ENCODE measurements around the gene A1CF. TPM values are rescaled to one million over a fixed set of nuclear protein-coding genes. Genes with fewer than 3 reads are reported as not detected.
"Not testable (repeated sequence)": the region's sequence is repeated elsewhere in the genome, so short reads cannot be mapped to it uniquely, and the experiment has no call there.

Gene A1CF
- total RNA-seq, 1 donor from 2014 or later = not detected

- H3K9ac ChIP-seq (ENCODE audit: low read length); H3K36me3 Mint-ChIP-seq (ENCODE audit: low read depth, unreplicated experiment); FAIRE-seq; H4K20me1 ChIP-seq (ENCODE audit: insufficient read depth, low read length); H3K27me3 Mint-ChIP-seq (ENCODE audit: low read depth, unreplicated experiment); H3K4me3 Mint-ChIP-seq (ENCODE audit: unreplicated experiment); H3K9me3 ChIP-seq (ENCODE audit: insufficient read depth, low read depth, low read length); H3K79me2 ChIP-seq (ENCODE audit: insufficient read depth, low read length); H3K27ac ChIP-seq (ENCODE audit: low read depth, low read length); H3K4me1 Mint-ChIP-seq (ENCODE audit: low read depth, unreplicated experiment); H3K27ac Mint-ChIP-seq (ENCODE audit: unreplicated experiment); H3K9me3 Mint-ChIP-seq (ENCODE audit: unreplicated experiment); H3K4me1 ChIP-seq (ENCODE audit: insufficient read depth, low read length); H3K4me2 ChIP-seq (ENCODE audit: low read length); H3K4me3 ChIP-seq (ENCODE audit: insufficient read depth, low read depth, low read length); H3K36me3 ChIP-seq (ENCODE audit: insufficient read depth, low read length); H2AFZ ChIP-seq (ENCODE audit: low read depth, low read length); DNase-seq (ENCODE audit: low read depth); H3K27me3 ChIP-seq (ENCODE audit: insufficient read depth, low read length): not testable (repeated sequence)
Measured at GRCh38 chr10:50782017-50782416, 103.4 kb downstream of the A1CF start.

DNA sequence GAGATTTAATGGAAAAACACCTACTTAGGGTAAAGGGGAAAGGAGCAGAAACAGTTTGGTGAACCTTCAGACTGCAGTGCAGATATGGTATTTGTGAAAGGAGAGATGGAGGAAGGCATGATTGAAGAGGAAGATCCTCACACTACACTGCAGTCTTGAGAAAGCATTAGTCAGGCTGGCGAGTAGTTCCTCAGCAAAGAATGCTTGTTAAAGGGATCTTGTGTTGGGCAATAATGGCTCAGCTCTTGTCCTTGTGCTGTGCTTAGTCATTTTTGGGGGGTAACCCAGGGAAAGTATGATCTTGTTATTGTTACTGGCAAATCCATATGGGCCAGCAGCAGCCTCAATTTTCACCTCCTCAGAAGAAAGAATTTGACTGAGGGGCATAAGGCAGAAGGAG is 105.4 kb downstream of the A1CF start:
- H3K4me3 ChIP-seq (ENCODE audit: insufficient read depth, low read depth, low read length); H3K4me1 Mint-ChIP-seq (ENCODE audit: low read depth, unreplicated experiment); H3K9ac ChIP-seq (ENCODE audit: low read length); H3K9me3 Mint-ChIP-seq (ENCODE audit: unreplicated experiment); H3K27ac ChIP-seq (ENCODE audit: low read depth, low read length); H3K4me2 ChIP-seq (ENCODE audit: low read length); H3K27me3 Mint-ChIP-seq (ENCODE audit: low read depth, unreplicated experiment); H2AFZ ChIP-seq (ENCODE audit: low read depth, low read length); H3K4me3 Mint-ChIP-seq (ENCODE audit: unreplicated experiment); H3K9me3 ChIP-seq (ENCODE audit: insufficient read depth, low read depth, low read length); H3K36me3 Mint-ChIP-seq (ENCODE audit: low read depth, unreplicated experiment); H3K27me3 ChIP-seq (ENCODE audit: insufficient read depth, low read length); FAIRE-seq; DNase-seq (ENCODE audit: low read depth); H3K36me3 ChIP-seq (ENCODE audit: insufficient read depth, low read length); H4K20me1 ChIP-seq (ENCODE audit: insufficient read depth, low read length); H3K27ac Mint-ChIP-seq (ENCODE audit: unreplicated experiment); H3K4me1 ChIP-seq (ENCODE audit: insufficient read depth, low read length); H3K79me2 ChIP-seq (ENCODE audit: insufficient read depth, low read length): not testable (repeated sequence)

- H3K36me3 ChIP-seq (ENCODE audit: insufficient read depth, low read length); H3K4me3 ChIP-seq (ENCODE audit: insufficient read depth, low read depth, low read length); H3K9me3 ChIP-seq (ENCODE audit: insufficient read depth, low read depth, low read length); H3K4me3 Mint-ChIP-seq (ENCODE audit: unreplicated experiment); H4K20me1 ChIP-seq (ENCODE audit: insufficient read depth, low read length); H3K9ac ChIP-seq (ENCODE audit: low read length); H3K27ac ChIP-seq (ENCODE audit: low read depth, low read length); H3K27ac Mint-ChIP-seq (ENCODE audit: unreplicated experiment); H3K79me2 ChIP-seq (ENCODE audit: insufficient read depth, low read length); H3K4me2 ChIP-seq (ENCODE audit: low read length); H3K36me3 Mint-ChIP-seq (ENCODE audit: low read depth, unreplicated experiment); H3K4me1 ChIP-seq (ENCODE audit: insufficient read depth, low read length); H3K27me3 Mint-ChIP-seq (ENCODE audit: low read depth, unreplicated experiment); H3K9me3 Mint-ChIP-seq (ENCODE audit: unreplicated experiment); H2AFZ ChIP-seq (ENCODE audit: low read depth, low read length); H3K4me1 Mint-ChIP-seq (ENCODE audit: low read depth, unreplicated experiment); DNase-seq (ENCODE audit: low read depth); H3K27me3 ChIP-seq (ENCODE audit: insufficient read depth, low read length); FAIRE-seq: not testable (repeated sequence)
Measured at GRCh38 chr10:50774868-50775267, 110.6 kb downstream of the A1CF start.

DNA sequence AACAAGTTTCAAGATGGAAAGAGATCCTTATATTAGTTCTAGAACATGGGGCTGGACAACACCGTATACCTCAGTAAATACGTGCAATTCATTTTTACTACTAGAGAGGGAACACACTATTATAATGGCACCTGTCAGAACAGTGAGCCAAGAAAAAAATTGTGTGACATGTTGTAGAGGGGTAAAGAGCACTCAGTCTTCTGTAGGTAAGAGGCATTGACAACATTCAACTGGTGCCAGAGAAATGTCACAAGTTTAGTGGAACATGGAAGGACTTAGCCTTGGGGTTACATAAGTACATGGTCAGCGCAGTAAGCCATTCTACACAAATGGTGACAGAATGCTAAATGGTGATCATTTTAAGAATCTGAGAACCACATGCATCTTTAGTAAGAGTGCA is 113.4 kb downstream of the A1CF start:
- H3K9ac ChIP-seq (ENCODE audit: low read length) = not testable (repeated sequence)

GRCh38 chr10:50766774-50767513 is 118.5 kb downstream of the A1CF start:
- H3K4me1 ChIP-seq (ENCODE audit: insufficient read depth, low read length); H3K79me2 ChIP-seq (ENCODE audit: insufficient read depth, low read length); H3K27me3 ChIP-seq (ENCODE audit: insufficient read depth, low read length); H3K4me2 ChIP-seq (ENCODE audit: low read length); H3K4me3 ChIP-seq (ENCODE audit: insufficient read depth, low read depth, low read length); H3K36me3 ChIP-seq (ENCODE audit: insufficient read depth, low read length); H3K9ac ChIP-seq (ENCODE audit: low read length); H3K4me3 Mint-ChIP-seq (ENCODE audit: unreplicated experiment); H3K9me3 Mint-ChIP-seq (ENCODE audit: unreplicated experiment); H4K20me1 ChIP-seq (ENCODE audit: insufficient read depth, low read length); H3K36me3 Mint-ChIP-seq (ENCODE audit: low read depth, unreplicated experiment); H3K9me3 ChIP-seq (ENCODE audit: insufficient read depth, low read depth, low read length); H3K27me3 Mint-ChIP-seq (ENCODE audit: low read depth, unreplicated experiment); FAIRE-seq; H3K27ac ChIP-seq (ENCODE audit: low read depth, low read length); H3K4me1 Mint-ChIP-seq (ENCODE audit: low read depth, unreplicated experiment); H3K27ac Mint-ChIP-seq (ENCODE audit: unreplicated experiment); H2AFZ ChIP-seq (ENCODE audit: low read depth, low read length): not testable (repeated sequence)
- DNase-seq (ENCODE audit: low read depth) = peak; percentile 49

More for the DNA sequence above, 113.4 kb downstream of the A1CF start:
- not testable (repeated sequence) for H4K20me1 ChIP-seq (ENCODE audit: insufficient read depth, low read length); H3K4me1 Mint-ChIP-seq (ENCODE audit: low read depth, unreplicated experiment); FAIRE-seq; H3K36me3 ChIP-seq (ENCODE audit: insufficient read depth, low read length); H3K4me2 ChIP-seq (ENCODE audit: low read length); H3K36me3 Mint-ChIP-seq (ENCODE audit: low read depth, unreplicated experiment); H3K9me3 ChIP-seq (ENCODE audit: insufficient read depth, low read depth, low read length); H3K79me2 ChIP-seq (ENCODE audit: insufficient read depth, low read length); H3K9me3 Mint-ChIP-seq (ENCODE audit: unreplicated experiment); H3K27ac ChIP-seq (ENCODE audit: low read depth, low read length); H3K4me1 ChIP-seq (ENCODE audit: insufficient read depth, low read length); H3K27me3 ChIP-seq (ENCODE audit: insufficient read depth, low read length); H3K27ac Mint-ChIP-seq (ENCODE audit: unreplicated experiment); H3K4me3 Mint-ChIP-seq (ENCODE audit: unreplicated experiment); H3K27me3 Mint-ChIP-seq (ENCODE audit: low read depth, unreplicated experiment); H3K4me3 ChIP-seq (ENCODE audit: insufficient read depth, low read depth, low read length); H2AFZ ChIP-seq (ENCODE audit: low read depth, low read length); DNase-seq (ENCODE audit: low read depth)

Measured in astrocyte (in vitro differentiated cells and primary cell).